H1 (cell line): Measurements from ENCODE around the gene RPS25. TPM values are rescaled to one million over a fixed set of nuclear protein-coding genes. Genes with fewer than 3 reads are reported as not detected.

ENCODE experiments used
- CTCF ChIA-PET: fragments of 300-600 bp; sonication (Branson Sonifier 250); formaldehyde crosslinking; loops from one replicate; lab custom pipeline; 2021; ENCODE audit not compliant: partially characterized antibody; lab: Charles Lee
- POLR2A ChIA-PET: fragments of 300-600 bp; sonication (Branson Sonifier 250); formaldehyde crosslinking; loops from one replicate; lab custom pipeline; 2021; ENCODE audit warnings: inconsistent platforms; ENCODE audit not compliant: partially characterized antibody; lab: Charles Lee
- DNase-seq, 2 experiments: peaks; one replicate each; pipeline versions ENCODE4 v3.0.0 to v3.0.0-alpha.2; 2010 to 2022; ENCODE audit warnings: low spot score in 2 of 2, low read depth in 1 of 2, mixed read lengths in 1 of 2
- FAIRE-seq: peaks from 2 replicates; lab custom pipeline; 2011; peaks lifted over from hg19 to GRCh38; lab: Jason Lieb, UNC
- H2AFZ ChIP-seq: 2 replicates; pipeline ENCODE4 v1.8.1; 2012; ENCODE audit warnings: low read length, inconsistent platforms
- H2AK5ac ChIP-seq: 2 replicates; pipeline ENCODE4 v1.6.1; 2013; ENCODE audit warnings: low read depth, low read length
- H2BK120ac ChIP-seq: replicated peaks from 2 replicates; pipeline ENCODE3; 2013; ENCODE audit warnings: low read depth, low read length, inconsistent platforms
- H2BK12ac ChIP-seq: 2 replicates; pipeline ENCODE4 v1.6.1; 2013; ENCODE audit warnings: low read depth, low read length
- H2BK15ac ChIP-seq: 2 replicates; pipeline ENCODE4 v1.6.1; 2013; ENCODE audit warnings: low read length
- H2BK20ac ChIP-seq: 2 replicates; pipeline ENCODE4 v1.6.1; 2013; ENCODE audit warnings: low read length
- H2BK5ac ChIP-seq: 2 replicates; pipeline ENCODE4 v1.6.1; 2013; ENCODE audit warnings: low read depth, low read length
- H3K14ac ChIP-seq: 2 replicates; pipeline ENCODE4 v1.6.1; 2013; ENCODE audit warnings: inconsistent platforms; ENCODE audit not compliant: insufficient read length
- H3K18ac ChIP-seq: 2 replicates; pipeline ENCODE4 v1.6.1; 2013; ENCODE audit warnings: low read length; ENCODE audit errors: extremely low read depth
- H3K23ac ChIP-seq: 2 replicates; pipeline ENCODE4 v1.6.1; 2013; ENCODE audit warnings: inconsistent platforms; ENCODE audit not compliant: insufficient read length
- H3K23me2 ChIP-seq: 2 replicates; pipeline ENCODE4 v1.6.1; 2013; ENCODE audit warnings: low read depth, low read length
- H3K27ac ChIP-seq: 2 replicates; pipeline ENCODE4 v1.6.1; 2011; ENCODE audit warnings: low read depth, low read length, inconsistent platforms
- H3K27me3 ChIP-seq, 4 experiments: replicated peaks in 1 of 4; 1 replicate in 1 of 4; 2 replicates in 3 of 4; pipeline versions ENCODE4 v1.6.1 to v1.8.1; 2011 to 2013; ENCODE audit warnings: low read length in 3 of 4, mild to moderate bottlenecking in 3 of 4, inconsistent platforms in 2 of 4, mixed read lengths in 2 of 4, moderate library complexity in 1 of 4; ENCODE audit not compliant: control insufficient read depth in 3 of 4, insufficient read depth in 3 of 4; ENCODE audit errors: extremely low read depth in 1 of 4
- H3K36me3 ChIP-seq, 4 experiments: 2 replicates each; pipeline versions ENCODE4 v1.6.1 to v1.8.1; 2011 to 2013; ENCODE audit warnings: mild to moderate bottlenecking in 4 of 4, low read length in 3 of 4, moderate library complexity in 2 of 4, control low read depth in 1 of 4, inconsistent platforms in 1 of 4; ENCODE audit not compliant: insufficient read depth in 4 of 4, control insufficient read depth in 2 of 4
- H3K4ac ChIP-seq: replicated peaks from 2 replicates; pipeline ENCODE3; 2013; ENCODE audit warnings: low read length, low read depth, mixed read lengths, inconsistent platforms; ENCODE audit not compliant: insufficient read length
- H3K4me1 ChIP-seq, 4 experiments: replicated peaks in 1 of 4; 1 replicate in 1 of 4; 2 replicates in 3 of 4; pipeline versions ENCODE4 v1.6.1 to v1.8.1; 2011 to 2013; ENCODE audit warnings: low read length in 3 of 4, inconsistent platforms in 2 of 4, mixed read lengths in 1 of 4; ENCODE audit not compliant: insufficient read depth in 4 of 4, control insufficient read depth in 3 of 4
- H3K4me2 ChIP-seq, 2 experiments: 2 replicates each; pipeline versions ENCODE4 v1.6.1 to v1.8.1; 2011 to 2013; ENCODE audit warnings: low read depth in 2 of 2, low read length in 2 of 2, control low read depth in 1 of 2, inconsistent platforms in 1 of 2, mild to moderate bottlenecking in 1 of 2; ENCODE audit not compliant: insufficient read depth in 1 of 2
- H3K4me3 ChIP-seq, 4 experiments: fragments of 200-600, 300-600 bp in 1 of 4; sonication (generic), shearing (Covaris generic), sonication (Bioruptor Twin) in 1 of 4; 2 replicates each; pipeline versions ENCODE4 v1.5.1 to v1.8.1; 2011 to 2016; ENCODE audit warnings: low read length in 4 of 4, low read depth in 3 of 4, control low read depth in 2 of 4, inconsistent platforms in 2 of 4, mild to moderate bottlenecking in 2 of 4, mixed read lengths in 1 of 4, moderate library complexity in 1 of 4; ENCODE audit not compliant: insufficient read depth in 2 of 4; ENCODE audit errors: extremely low read depth in 1 of 4
- H3K56ac ChIP-seq: replicated peaks from 2 replicates; pipeline ENCODE3; 2013; ENCODE audit warnings: low read depth, mild to moderate bottlenecking, mixed read lengths, low read length, inconsistent platforms; ENCODE audit not compliant: insufficient read length
- H3K79me1 ChIP-seq: 2 replicates; pipeline ENCODE4 v1.6.1; 2013; ENCODE audit warnings: low read depth, low read length, control low read depth
- H3K79me2 ChIP-seq, 2 experiments: 2 replicates each; pipeline versions ENCODE4 v1.6.1 to v1.8.1; 2012 to 2013; ENCODE audit warnings: low read length in 2 of 2, mild to moderate bottlenecking in 2 of 2, inconsistent platforms in 1 of 2; ENCODE audit not compliant: insufficient read depth in 2 of 2, control insufficient read depth in 1 of 2
- H3K9ac ChIP-seq, 4 experiments: replicated peaks in 1 of 4; 1 replicate in 1 of 4; 2 replicates in 3 of 4; pipeline versions ENCODE4 v1.6.1 to v1.8.1; 2011 to 2013; ENCODE audit warnings: low read depth in 3 of 4, low read length in 3 of 4, control low read depth in 2 of 4, mild to moderate bottlenecking in 2 of 4, moderate library complexity in 2 of 4, inconsistent platforms in 1 of 4; ENCODE audit errors: extremely low read depth in 1 of 4
- H3K9me3 ChIP-seq, 2 experiments: 2 replicates each; pipeline versions ENCODE4 v1.6.1 to v1.8.1; 2012 to 2013; ENCODE audit warnings: mild to moderate bottlenecking in 2 of 2, moderate library complexity in 2 of 2, control low read depth in 1 of 2, inconsistent platforms in 1 of 2, low read depth in 1 of 2, low read length in 1 of 2, mixed read lengths in 1 of 2; ENCODE audit not compliant: insufficient read depth in 2 of 2
- H4K20me1 ChIP-seq, 2 experiments: replicated peaks in 1 of 2; 2 replicates each; pipeline versions ENCODE3 to v1.8.1; 2011 to 2013; ENCODE audit warnings: inconsistent platforms in 2 of 2, low read length in 2 of 2, mild to moderate bottlenecking in 1 of 2; ENCODE audit not compliant: insufficient read depth in 2 of 2, control insufficient read depth in 1 of 2
- H4K5ac ChIP-seq: 2 replicates; pipeline ENCODE4 v1.6.1; 2013; ENCODE audit warnings: low read length, low read depth, mixed read lengths, inconsistent platforms; ENCODE audit not compliant: insufficient read length
- H4K8ac ChIP-seq: 2 replicates; pipeline ENCODE4 v1.8.0; 2013; ENCODE audit warnings: mild to moderate bottlenecking, moderate library complexity, low read length, inconsistent platforms; ENCODE audit not compliant: insufficient read depth; ENCODE audit errors: extremely low read depth
- H4K91ac ChIP-seq: replicated peaks from 2 replicates; pipeline ENCODE3; 2013; ENCODE audit warnings: low read length, mixed read lengths, inconsistent platforms; ENCODE audit not compliant: insufficient read length
- ATF2 ChIP-seq: IDR thresholded peaks from 2 replicates; pipeline ENCODE4 v1.6.1; 2012; ENCODE audit warnings: low read length, inconsistent platforms
- BACH1 ChIP-seq: IDR thresholded peaks from 2 replicates; pipeline ENCODE4 v1.6.1; 2012; ENCODE audit warnings: low read length, improper control_type of control experiment
- CHD2 ChIP-seq: IDR thresholded peaks from 2 replicates; pipeline ENCODE4 v1.6.1; 2012; ENCODE audit warnings: low read length, improper control_type of control experiment
- CREB1 ChIP-seq: IDR thresholded peaks from 2 replicates; pipeline ENCODE4 v1.6.1; 2012; ENCODE audit warnings: inconsistent platforms
- JUN ChIP-seq: IDR thresholded peaks from 2 replicates; pipeline ENCODE4 v1.6.1; 2011; ENCODE audit warnings: low read depth, mild to moderate bottlenecking, improper control_type of control experiment, low read length
- MAFK ChIP-seq: IDR thresholded peaks from 2 replicates; pipeline ENCODE4 v1.6.1; 2012; ENCODE audit warnings: low read depth, mild to moderate bottlenecking, improper control_type of control experiment, low read length
- MAX ChIP-seq: IDR thresholded peaks from 2 replicates; pipeline ENCODE4 v1.6.1; 2012; ENCODE audit warnings: inconsistent platforms
- NRF1 ChIP-seq: IDR thresholded peaks from 2 replicates; pipeline ENCODE4 v1.6.1; 2011; ENCODE audit warnings: mild to moderate bottlenecking, low read depth, low read length, improper control_type of control experiment
- POLR2A ChIP-seq, 2 experiments: IDR thresholded peaks; 1 replicate in 1 of 2; 2 replicates in 1 of 2; pipeline ENCODE4 v1.6.1; 2011; ENCODE audit warnings: low read depth in 2 of 2, low read length in 2 of 2, mild to moderate bottlenecking in 2 of 2; ENCODE audit errors: control extremely low read depth in 1 of 2
- SRF ChIP-seq: IDR thresholded peaks from 2 replicates; pipeline ENCODE4 v1.6.1; 2011; ENCODE audit warnings: mild to moderate bottlenecking, low read depth, low read length, moderate library complexity
- ZNF274 ChIP-seq: IDR thresholded peaks from 2 replicates; pipeline ENCODE4 v1.7.0; 2012; ENCODE audit warnings: low read length, borderline replicate concordance; ENCODE audit errors: extremely low read depth
- WGBS, 2 experiments: shearing (Covaris generic) in 1 of 2; methylation state at CpG; one replicate each; pipeline versions ENCODE4 v1.1.6 to v1.1.7; 2013 to 2015; ENCODE audit warnings: low lambda C conversion rate in 2 of 2, mixed read lengths in 2 of 2, inconsistent platforms in 1 of 2, low coverage in 1 of 2, missing lambda C conversion rate in 1 of 2; ENCODE audit not compliant: insufficient replicate concordance in 2 of 2, insufficient coverage in 1 of 2, insufficient read length in 1 of 2; ENCODE audit errors: extremely low coverage in 1 of 2, missing lambda C conversion rate in 1 of 2; 5-methylcytosine and 5-hydroxymethylcytosine counted together
- polyA plus RNA-seq, 7 experiments: library from polyadenylated mRNA; depleted of rRNA in 3 of 7; stranded (reverse) in 5 of 7; unstranded in 2 of 7; fragments of >200 nt in 5 of 7; fragments of 200-250 nt in 2 of 7; gene quantifications; 1 replicate in 5 of 7; 2 replicates in 1 of 7; 4 replicates in 1 of 7; pipeline versions ENCODE4 v1.2.1 to v1.2.3, GENCODE V29; 2011 to 2013; ENCODE audit warnings: missing spikeins in 2 of 7, mixed read lengths in 2 of 7
- total RNA-seq: library from RNA; stranded (reverse); fragmentation: NEBNext Ultra II Directional; extraction: Animal tissue kit (Norgen Biotek cat#: 25700); gene quantifications from 2 replicates; pipeline ENCODE4 v1.2.1, GENCODE V29; 2021

The RPS25 gene
- total and polyA plus RNA-seq, 2 of the 8 experiments (the other 6 are each of a cell fraction or from before 2014, with no cell fraction given), result 1,525 to 1,643 TPM

- Histone ChIP-seq H2BK15ac (no peak overlapping the region), H3K4me1 (peaks cover 0 to 3% (median 0%) of the 10 kb centered on the region in 4 experiments; a peak in 1 of 7 replicates), H3K4me2 (no peak overlapping the region), H4K91ac (no peak overlapping the region), H3K79me1 (0 out of 2 replicates have a peak, but pooled peaks cover 5% of the 10 kb centered on the region), H2BK12ac (no peak overlapping the region), H3K27ac (no peak overlapping the region), H4K20me1 (peaks cover 2 to 18% of the 10 kb centered on the region in 2 experiments), H3K23ac (no peak overlapping the region), H4K5ac (no peak overlapping the region), H3K79me2 (no peaks in the 10 kb centered on the region), H2BK20ac (no peak overlapping the region), H3K4me3 (no peak overlapping the region), H3K9me3 (no peaks in the 10 kb centered on the region), H3K14ac (no peak overlapping the region), H3K4ac (no peak overlapping the region), H4K8ac (no peak overlapping the region), H2BK5ac (no peak overlapping the region), H3K36me3 (peaks cover 42 to 66% (median 61%) of the 10 kb centered on the region in 4 experiments), H3K23me2 (no peaks in the 10 kb centered on the region), H3K18ac (no peak overlapping the region), H2AK5ac (no peak overlapping the region), H3K9ac (no peak overlapping the region), H2BK120ac (no peak overlapping the region), H3K56ac (no peak overlapping the region), H2AFZ (no peak overlapping the region), H3K27me3 (no peaks in the 10 kb centered on the region)
- no peak for TF ChIP-seq JUN
- no peak for TF ChIP-seq POLR2A (IDR thresholded peaks at IDR 0.05; ENCODE audit: control extremely low read depth in 1 of 2, low read depth in 2 of 2, low read length in 2 of 2)
- TF ChIP-seq ZNF274, result no peak
- no peak for TF ChIP-seq MAFK
- TF ChIP-seq BACH1, result no peak
- TF ChIP-seq CREB1, result no peak
- TF ChIP-seq NRF1, result no peak
- no peak for TF ChIP-seq MAX
- TF ChIP-seq ATF2, result no peak
- no peak for TF ChIP-seq SRF
- TF ChIP-seq CHD2, result no peak
- 91% methylated on average over 5 of the region's 6 CpGs; no CpG with 5 or more reads in 1 of the 2 experiments for WGBS, 2 experiments
- ChIA-PET CTCF (interaction anchor here (0.8 to 1.6 kb wide), 6 partner anchors 9 to 278 kb away, joined by 3 to 5 read pairs (median 3); partner anchors contain the start of genes RPS25 and TRAPPC4), POLR2A (interaction anchor here (1.0 to 5.7 kb wide), 9 partner anchors 8 to 255 kb away, joined by 3 to 45 read pairs (median 4); partner anchors contain the start of genes CENATAC, HMBS, HYOU1 and VPS11)
- FAIRE-seq (no peak), DNase-seq (no peak)
Measured at GRCh38 chr11:119047205-119047604, 29.1 kb upstream of the RPS25 start.
